Osteocyte (in vitro differentiated cells): Measurements from ENCODE around the gene NAT16. TPM values are rescaled to one million over a fixed set of nuclear protein-coding genes. Genes with fewer than 3 reads are reported as not detected.

ENCODE experiments used
- DNase-seq: peaks from one replicate; pipeline ENCODE4 v3.0.0; 2021; ENCODE audit warnings: mixed read lengths; ENCODE audit not compliant: unreplicated experiment; ENCODE audit errors: extremely low spot score
- H3K27ac Mint-ChIP-seq: one replicate; pipeline ENCODE4 v1.8.0; 2021; ENCODE audit warnings: mild to moderate bottlenecking, mixed read lengths; ENCODE audit not compliant: unreplicated experiment
- H3K27me3 Mint-ChIP-seq: one replicate; pipeline ENCODE4 v1.8.0; 2021; ENCODE audit warnings: mixed read lengths; ENCODE audit not compliant: unreplicated experiment
- H3K36me3 Mint-ChIP-seq: one replicate; pipeline ENCODE4 v1.8.0; 2021; ENCODE audit warnings: mixed read lengths; ENCODE audit not compliant: unreplicated experiment
- H3K4me1 Mint-ChIP-seq: one replicate; pipeline ENCODE4 v1.8.0; 2021; ENCODE audit warnings: mixed read lengths; ENCODE audit not compliant: unreplicated experiment
- H3K4me3 Mint-ChIP-seq: one replicate; pipeline ENCODE4 v1.8.0; 2021; ENCODE audit warnings: mild to moderate bottlenecking, moderate library complexity, mixed read lengths; ENCODE audit not compliant: unreplicated experiment
- H3K9me3 Mint-ChIP-seq: one replicate; pipeline ENCODE4 v1.8.0; 2021; ENCODE audit warnings: mixed read lengths; ENCODE audit not compliant: unreplicated experiment
- CTCF ChIP-seq: fragments of 200-600 bp; sonication (generic); IDR thresholded peaks from 2 replicates; pipeline ENCODE4 v1.5.0; 2021; ENCODE audit warnings: antibody characterized with exemption, mild to moderate bottlenecking, moderate library complexity
- total RNA-seq: library from RNA; stranded (reverse); gene quantifications from 2 replicates; pipeline ENCODE4 v1.2.1, GENCODE V29; 2021

NAT16 gene
- total RNA-seq, 1 donor from 2014 or later: 0.16 TPM

GRCh38 chr7:101185258-101185839, 5.3 kb upstream of the NAT16 start:
- no peaks in the 10 kb centered on the region for H3K9me3 Mint-ChIP-seq
- no peak overlapping the region for H3K4me3 Mint-ChIP-seq
- DNase-seq: no peak
- peaks cover 8% of the 10 kb centered on the region for H3K4me1 Mint-ChIP-seq
- peaks cover 17% of the 10 kb centered on the region for H3K27me3 Mint-ChIP-seq
- TF ChIP-seq CTCF: no peak
- H3K27ac Mint-ChIP-seq: no peak overlapping the region
- H3K36me3 Mint-ChIP-seq: no peaks in the 10 kb centered on the region

- Mint-ChIP-seq H3K27me3 (peaks cover 54% of the 10 kb centered on the region), H3K36me3 (no peaks in the 10 kb centered on the region), H3K9me3 (no peaks in the 10 kb centered on the region), H3K4me1 (peaks cover 14% of the 10 kb centered on the region), H3K27ac (no peak overlapping the region), H3K4me3 (peak overlapping the region; percentile 4)
- DNase-seq: no peak
- no peak for TF ChIP-seq CTCF
Measured at GRCh38 chr7:101179713-101180112, 380 bp downstream of the NAT16 start.

GRCh38 chr7:101179117-101179516, 976 bp downstream of the NAT16 start:
- Mint-ChIP-seq H3K27me3 (peaks cover 58% of the 10 kb centered on the region), H3K4me3 (peak overlapping the region; percentile 68), H3K9me3 (no peaks in the 10 kb centered on the region), H3K4me1 (peaks cover 16% of the 10 kb centered on the region), H3K36me3 (no peaks in the 10 kb centered on the region), H3K27ac (no peak overlapping the region)
- no peak for DNase-seq
- TF ChIP-seq CTCF: no peak

GRCh38 chr7:101177644-101178043, 2.4 kb downstream of the NAT16 start:
- Mint-ChIP-seq H3K36me3 (no peaks in the 10 kb centered on the region), H3K4me1 (peaks cover 27% of the 10 kb centered on the region), H3K9me3 (no peaks in the 10 kb centered on the region), H3K27me3 (peaks cover 66% of the 10 kb centered on the region), H3K4me3 (no peak overlapping the region), H3K27ac (no peak overlapping the region)
- TF ChIP-seq CTCF: no peak
- DNase-seq: no peak

- Mint-ChIP-seq H3K27me3 (peaks cover 72% of the 10 kb centered on the region), H3K27ac (no peak overlapping the region), H3K36me3 (no peaks in the 10 kb centered on the region), H3K4me1 (peaks cover 36% of the 10 kb centered on the region), H3K9me3 (no peaks in the 10 kb centered on the region), H3K4me3 (no peak overlapping the region)
- no peak for TF ChIP-seq CTCF
- no peak for DNase-seq
Measured at GRCh38 chr7:101175664-101176063, 4.4 kb downstream of the NAT16 start.
